Measurements from ENCODE around the gene ELAVL4. TPM values are rescaled to one million over a fixed set of nuclear protein-coding genes. Genes with fewer than 3 reads are reported as not detected.

Gene ELAVL4
- total and polyA plus RNA-seq, 11 donors: 0.08 to 0.37 (median 0.32) TPM; not detected in 8

GRCh38 chr1:50111503-50111902, 2.8 kb downstream of the ELAVL4 start:
- TF ChIP-seq CTCF (IDR thresholded peaks at IDR 0.05) (no peak), POLR2A (IDR thresholded peaks at IDR 0.05) (no peak)
- Histone ChIP-seq H3K36me3 (no peaks in the 10 kb centered on the region), H3K4me1 (peaks cover 0 to 7% (median 0%) of the 10 kb centered on the region in 12 donors), H3K9me3 (no peaks in the 10 kb centered on the region), H3K4me3 (no peak overlapping the region), H3K27ac (no peak overlapping the region), H3K27me3 (peaks cover 0 to 80% (median 22%) of the 10 kb centered on the region in 9 donors)
- no peak for DNase-seq
- intact Hi-C loops (cut with DNase I): no loop called here
- no peak for ATAC-seq
- WGBS, 4 donors: 72 to 77% (median 75%) methylated on average over 3 of the region's 3 CpGs

GRCh38 chr1:50112193-50112592, 3.5 kb downstream of the ELAVL4 start:
- Histone ChIP-seq H3K36me3 (no peaks in the 10 kb centered on the region), H3K27ac (no peak overlapping the region), H3K4me1 (peaks cover 0 to 7% (median 0%) of the 10 kb centered on the region in 12 donors), H3K9me3 (no peaks in the 10 kb centered on the region), H3K27me3 (peaks cover 0 to 81% (median 22%) of the 10 kb centered on the region in 9 donors), H3K4me3 (no peak overlapping the region)
- no peak for TF ChIP-seq POLR2A (IDR thresholded peaks at IDR 0.05)
- TF ChIP-seq CTCF (IDR thresholded peaks at IDR 0.05): no peak
- DNase-seq (no peak), ATAC-seq (no peak)
- 85 to 95% (median 89%) methylated on average over 3 of the region's 3 CpGs for WGBS, 4 donors
- intact Hi-C loops (cut with DNase I): no loop called here

- intact Hi-C loops (cut with DNase I): no loop called here
These were observed 14.4 kb downstream of the ELAVL4 start for GRCh38 chr1:50123071-50123470.

More at GRCh38 chr1:50123071-50123470, 14.4 kb downstream of the ELAVL4 start:
- no peak for TF ChIP-seq CTCF (IDR thresholded peaks at IDR 0.05)
- TF ChIP-seq POLR2A (IDR thresholded peaks at IDR 0.05): no peak
- Histone ChIP-seq H3K4me1 (no peaks in the 10 kb centered on the region), H3K9me3 (no peaks in the 10 kb centered on the region), H3K27ac (no peak overlapping the region), H3K4me3 (no peak overlapping the region), H3K36me3 (no peaks in the 10 kb centered on the region), H3K27me3 (peaks cover 0 to 11% (median 0%) of the 10 kb centered on the region in 9 donors)
- ATAC-seq (no peak), DNase-seq (no peak)
